ENCODE measurements around the gene BHLHA15. TPM values are rescaled to one million over a fixed set of nuclear protein-coding genes. Genes with fewer than 3 reads are reported as not detected.
A peak's percentile ranks its signal among the peaks of the same experiment; 100 is the strongest.
"Not testable (repeated sequence)": the region's sequence is repeated elsewhere in the genome, so short reads cannot be mapped to it uniquely, and the experiment has no call there.

BHLHA15 gene
- total RNA-seq, 1 donor from 2014 or later: 0.57 TPM

DNA sequence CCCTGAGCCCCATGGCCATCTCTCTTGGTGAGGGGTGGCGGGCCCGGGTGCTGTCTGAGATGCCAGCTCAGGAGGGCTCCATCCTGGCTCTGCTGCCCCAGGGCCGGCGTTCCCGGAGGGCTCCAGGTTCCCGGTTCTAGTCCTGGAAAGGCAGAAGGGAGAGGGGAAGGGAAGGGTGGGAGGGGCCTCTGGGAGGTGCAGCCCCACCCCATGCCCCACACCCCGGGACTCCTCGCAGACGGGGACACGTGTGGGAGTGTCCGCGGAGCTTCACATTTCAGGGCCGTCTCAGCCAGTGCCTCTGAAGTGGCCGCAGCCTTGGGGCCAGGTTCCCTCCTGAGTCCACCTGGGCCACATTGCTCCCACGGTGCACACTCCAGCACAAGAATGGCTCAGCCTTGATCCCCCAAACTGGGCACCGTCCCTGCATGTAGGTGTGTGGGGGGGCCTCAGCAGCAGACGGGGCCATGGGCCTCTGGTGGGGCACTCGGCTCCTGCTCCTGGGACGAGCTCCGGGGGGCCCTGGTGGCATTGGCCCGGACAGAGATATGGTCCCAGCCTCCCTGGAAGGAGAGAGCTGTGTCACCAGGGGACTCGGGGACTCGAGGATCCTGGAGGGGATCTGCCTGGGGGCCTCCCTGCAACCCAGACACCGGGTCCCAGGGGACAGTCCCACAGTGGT is 5.8 kb downstream of the BHLHA15 start:
- H3K36me3 Mint-ChIP-seq (ENCODE audit: insufficient read depth): peaks cover 9% of the 10 kb centered on the region
- peaks cover 18% of the 10 kb centered on the region for H3K4me1 Mint-ChIP-seq (ENCODE audit: low read depth)
- no peak for DNase-seq (ENCODE audit: low spot score, unreplicated experiment)
- H3K9me3 Mint-ChIP-seq (ENCODE audit: low read depth): peaks cover 3% of the 10 kb centered on the region
- H3K27me3 Mint-ChIP-seq: no peaks in the 10 kb centered on the region
- H3K27ac Mint-ChIP-seq: no peak overlapping the region
- TF ChIP-seq CTCF (IDR thresholded peaks at IDR 0.05; ENCODE audit: unreplicated experiment): no peak
- no peak overlapping the region for H3K4me3 Mint-ChIP-seq (ENCODE audit: low read depth)

DNA sequence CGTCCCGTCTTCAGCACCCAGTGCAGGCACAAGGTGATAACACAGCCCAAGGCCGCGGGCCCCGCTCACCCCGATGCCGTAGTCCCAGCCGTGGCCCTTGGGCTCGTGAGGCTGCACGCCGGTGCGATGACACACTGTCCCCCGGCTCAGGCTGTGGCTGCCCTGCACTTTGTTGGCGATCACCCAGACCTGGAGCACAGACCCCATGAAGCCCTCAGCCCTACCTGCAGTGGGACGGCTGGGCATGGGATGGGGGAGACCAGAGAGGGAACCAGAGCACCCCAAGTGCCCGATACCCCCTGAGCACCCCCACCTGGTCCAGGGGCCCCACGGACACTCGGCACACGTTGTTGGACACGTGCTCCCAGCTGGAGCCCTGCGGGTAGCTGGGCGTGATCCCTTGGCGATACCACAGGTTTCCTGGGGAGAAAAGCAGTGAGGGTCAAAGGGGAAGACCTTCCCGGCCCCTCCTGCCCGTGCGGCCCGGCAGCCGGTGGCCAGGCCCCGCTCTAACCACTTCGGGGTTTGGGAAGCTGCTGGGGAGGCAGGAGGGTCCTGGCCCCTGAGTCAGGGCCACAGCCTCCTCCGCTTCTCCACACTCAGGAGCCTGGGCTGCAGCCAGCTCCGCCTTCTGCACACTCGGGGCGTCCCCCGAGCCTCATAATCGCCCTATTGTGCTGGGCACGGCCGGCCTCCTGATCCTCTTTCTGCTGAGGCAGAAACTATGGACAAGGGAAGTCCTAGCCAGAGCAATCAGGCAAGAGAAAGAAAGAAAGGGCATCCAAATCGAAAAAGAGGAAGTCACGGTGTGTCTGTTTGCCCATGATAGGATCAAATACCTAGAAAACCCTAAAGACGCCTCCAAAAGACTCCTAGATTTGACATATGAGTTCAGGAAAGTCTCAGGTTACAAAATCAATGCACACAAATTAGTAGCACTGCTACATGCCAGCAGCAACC is 6.7 kb downstream of the BHLHA15 start:
- peak overlapping the region; percentile 53 for H3K4me3 Mint-ChIP-seq (ENCODE audit: low read depth)
- H3K4me1 Mint-ChIP-seq (ENCODE audit: low read depth): peaks cover 18% of the 10 kb centered on the region
- H3K36me3 Mint-ChIP-seq (ENCODE audit: insufficient read depth): peaks cover 9% of the 10 kb centered on the region
- peak overlapping the region; percentile 80 for H3K27ac Mint-ChIP-seq
- DNase-seq (ENCODE audit: low spot score, unreplicated experiment): no peak
- H3K9me3 Mint-ChIP-seq (ENCODE audit: low read depth): peaks cover 3% of the 10 kb centered on the region
- H3K27me3 Mint-ChIP-seq: no peaks in the 10 kb centered on the region
- TF ChIP-seq CTCF (IDR thresholded peaks at IDR 0.05; ENCODE audit: unreplicated experiment): no peak

GRCh38 chr7:98219382-98219781 is 8.1 kb downstream of the BHLHA15 start:
- H3K4me1 Mint-ChIP-seq (ENCODE audit: low read depth): peaks cover 18% of the 10 kb centered on the region
- H3K27ac Mint-ChIP-seq; H3K9me3 Mint-ChIP-seq (ENCODE audit: low read depth); H3K27me3 Mint-ChIP-seq; H3K4me3 Mint-ChIP-seq (ENCODE audit: low read depth); DNase-seq (ENCODE audit: low spot score, unreplicated experiment): not testable (repeated sequence)
- H3K36me3 Mint-ChIP-seq (ENCODE audit: insufficient read depth): peaks cover 12% of the 10 kb centered on the region

- no peak for DNase-seq (ENCODE audit: low spot score, unreplicated experiment)
- no peaks in the 10 kb centered on the region for H3K27me3 Mint-ChIP-seq
Observed at GRCh38 chr7:98221611-98222532, 10.6 kb downstream of the BHLHA15 start.

More at GRCh38 chr7:98221611-98222532, 10.6 kb downstream of the BHLHA15 start:
- Mint-ChIP-seq H3K4me1 (ENCODE audit: low read depth) (peaks cover 12% of the 10 kb centered on the region), H3K27ac (no peak overlapping the region), H3K36me3 (ENCODE audit: insufficient read depth) (peaks cover 16% of the 10 kb centered on the region), H3K4me3 (ENCODE audit: low read depth) (no peak overlapping the region), H3K9me3 (ENCODE audit: low read depth) (peaks cover 3% of the 10 kb centered on the region)
- TF ChIP-seq CTCF (IDR thresholded peaks at IDR 0.05; ENCODE audit: unreplicated experiment): no peak
